Kidney (tissue), 14 donors: Measurements from ENCODE around the gene ZNF30. TPM values are rescaled to one million over a fixed set of nuclear protein-coding genes. Genes with fewer than 3 reads are reported as not detected.

Experiments
- DNase-seq, 5 donors: peaks; one replicate each; pipeline ENCODE4 v3.0.0-alpha.2; 2013 to 2020
- FAIRE-seq: peaks from 2 replicates; lab custom pipeline; 2012; peaks lifted over from hg19 to GRCh38; lab: Jason Lieb, UNC
- H3K27ac ChIP-seq, 2 donors: one replicate each; pipeline ENCODE4 v1.7.0; 2013; ENCODE audit warnings: low read depth in 2 of 2, low read length in 2 of 2, inconsistent platforms in 1 of 2
- H3K27me3 ChIP-seq: one replicate; pipeline ENCODE4 v1.7.1; 2013; ENCODE audit warnings: low read length, inconsistent platforms; ENCODE audit not compliant: control insufficient read depth, insufficient read depth
- H3K36me3 ChIP-seq, 3 donors: one replicate each; pipeline versions ENCODE4 v1.7.0 to v1.7.1; 2013; ENCODE audit warnings: low read length in 3 of 3, control low read depth in 1 of 3, inconsistent platforms in 1 of 3; ENCODE audit not compliant: insufficient read depth in 3 of 3, control insufficient read depth in 2 of 3
- H3K4me1 ChIP-seq, 3 donors: one replicate each; pipeline versions ENCODE4 v1.7.0 to v1.7.1; 2013; ENCODE audit warnings: low read length in 3 of 3, inconsistent platforms in 1 of 3, low read depth in 1 of 3; ENCODE audit not compliant: control insufficient read depth in 2 of 3, insufficient read depth in 2 of 3
- H3K4me3 ChIP-seq, 3 donors: one replicate each; pipeline versions ENCODE4 v1.7.0 to v1.8.1; 2013; ENCODE audit warnings: low read length in 3 of 3, control low read depth in 1 of 3, inconsistent platforms in 1 of 3
- H3K9ac ChIP-seq, 3 donors: one replicate each; pipeline versions ENCODE4 v1.7.0 to v1.7.1; 2013; ENCODE audit warnings: low read length in 3 of 3, control low read depth in 1 of 3, inconsistent platforms in 1 of 3
- H3K9me3 ChIP-seq, 3 donors: one replicate each; pipeline versions ENCODE4 v1.7.0 to v1.7.1; 2013; ENCODE audit warnings: low read length in 3 of 3, control low read depth in 1 of 3, inconsistent platforms in 1 of 3; ENCODE audit not compliant: control insufficient read depth in 2 of 3, insufficient read depth in 1 of 3
- intact Hi-C: fragments of 100-400 bp; cut with DNase I; formaldehyde crosslinking; loops from one replicate; pipeline ENCODE4 v1.11.1; 2022
- polyA plus RNA-seq: library from polyadenylated mRNA; stranded (reverse); fragments of 350-450 nt; fragmentation: Illumina TruSeq; extraction: RNeasy Lipid Tissue Mini Kit (QIAGEN cat#74804); gene quantifications from one replicate; pipeline ENCODE4 v1.2.3, GENCODE V29; 2014; ENCODE audit warnings: low read depth, low replicate concordance; ENCODE audit not compliant: insufficient read depth
- total RNA-seq: library from RNA; stranded (reverse); fragmentation: NEBNext Ultra II Directional; extraction: Animal tissue kit (Norgen Biotek cat#: 25700); gene quantifications from one replicate; pipeline ENCODE4 v1.2.1, GENCODE V29; 2021
- TF ChIP-seq, protein P1 (sequence below): IDR thresholded peaks from 3 replicates; pipeline ENCODE4 v1.5.1; 2012; ENCODE audit warnings: mild to moderate bottlenecking, moderate library complexity, borderline replicate concordance; ENCODE audit not compliant: insufficient read depth; ENCODE audit errors: extremely low read depth
- donor health status: control.
- donor health status: control.
- donor health status: control.
- donor health status: control.
- donor health status: control.
- donor health status: DM: yes; HTN: yes; CAD: no.
- donor health status: Normal renal cell carcinoma (clear cell type).

The ZNF30 gene
- total and polyA plus RNA-seq, 2 donors from 2014 or later, result 3.1 to 3.5 TPM

DNA sequence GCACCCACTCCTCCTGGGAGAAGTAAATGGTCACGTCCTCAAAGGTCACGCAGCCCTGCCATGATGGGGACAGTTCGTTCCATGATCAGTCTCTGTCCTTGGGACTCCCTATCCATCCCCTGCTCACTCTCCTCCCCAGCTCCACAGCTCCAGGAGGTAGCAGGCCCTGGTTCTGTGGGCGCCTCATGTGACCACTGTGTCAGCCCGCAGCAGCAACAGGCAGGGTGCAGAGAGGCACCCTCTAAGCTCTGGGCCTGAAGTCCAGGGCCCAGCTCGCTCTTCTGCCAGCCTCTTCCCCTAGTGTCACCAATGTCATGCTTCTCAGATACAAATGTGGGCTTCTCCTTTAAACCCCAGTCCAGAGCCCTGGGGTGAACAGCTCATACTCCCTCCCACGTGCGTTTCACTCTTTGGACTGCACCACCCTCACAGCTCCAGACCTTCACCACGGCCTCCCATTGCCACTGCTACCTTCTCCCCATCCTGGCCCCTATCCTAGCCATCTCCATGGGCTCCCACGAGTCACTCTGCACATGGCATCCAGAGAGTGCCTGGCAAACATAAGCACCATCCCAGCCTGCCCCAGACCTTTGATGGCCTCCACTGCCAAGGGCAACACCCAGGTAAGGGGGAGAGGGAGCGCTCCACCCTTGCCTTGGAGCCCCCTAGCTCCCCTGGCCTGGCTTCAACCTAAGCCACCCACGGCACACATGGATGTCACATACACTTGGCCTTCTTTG is 34.4 kb downstream of the ZNF30 start:
- no peaks in the 10 kb centered on the region for H3K27me3 ChIP-seq
- peaks cover 0 to 7% (median 0%) of the 10 kb centered on the region in 3 donors for H3K4me1 ChIP-seq
- H3K9ac ChIP-seq, result no peak overlapping the region
- TF ChIP-seq, protein P1, sequence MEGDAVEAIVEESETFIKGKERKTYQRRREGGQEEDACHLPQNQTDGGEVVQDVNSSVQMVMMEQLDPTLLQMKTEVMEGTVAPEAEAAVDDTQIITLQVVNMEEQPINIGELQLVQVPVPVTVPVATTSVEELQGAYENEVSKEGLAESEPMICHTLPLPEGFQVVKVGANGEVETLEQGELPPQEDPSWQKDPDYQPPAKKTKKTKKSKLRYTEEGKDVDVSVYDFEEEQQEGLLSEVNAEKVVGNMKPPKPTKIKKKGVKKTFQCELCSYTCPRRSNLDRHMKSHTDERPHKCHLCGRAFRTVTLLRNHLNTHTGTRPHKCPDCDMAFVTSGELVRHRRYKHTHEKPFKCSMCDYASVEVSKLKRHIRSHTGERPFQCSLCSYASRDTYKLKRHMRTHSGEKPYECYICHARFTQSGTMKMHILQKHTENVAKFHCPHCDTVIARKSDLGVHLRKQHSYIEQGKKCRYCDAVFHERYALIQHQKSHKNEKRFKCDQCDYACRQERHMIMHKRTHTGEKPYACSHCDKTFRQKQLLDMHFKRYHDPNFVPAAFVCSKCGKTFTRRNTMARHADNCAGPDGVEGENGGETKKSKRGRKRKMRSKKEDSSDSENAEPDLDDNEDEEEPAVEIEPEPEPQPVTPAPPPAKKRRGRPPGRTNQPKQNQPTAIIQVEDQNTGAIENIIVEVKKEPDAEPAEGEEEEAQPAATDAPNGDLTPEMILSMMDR, result no peak
- intact Hi-C loops, result no loop called here
- no peak for FAIRE-seq
- no peak for DNase-seq
- H3K9me3 ChIP-seq, result peaks cover 10 to 50% (median 31%) of the 10 kb centered on the region in 3 donors
- no peak overlapping the region for H3K27ac ChIP-seq
- H3K4me3 ChIP-seq, result no peak overlapping the region
- H3K36me3 ChIP-seq, result peaks cover 24 to 43% (median 28%) of the 10 kb centered on the region in 3 donors

DNA sequence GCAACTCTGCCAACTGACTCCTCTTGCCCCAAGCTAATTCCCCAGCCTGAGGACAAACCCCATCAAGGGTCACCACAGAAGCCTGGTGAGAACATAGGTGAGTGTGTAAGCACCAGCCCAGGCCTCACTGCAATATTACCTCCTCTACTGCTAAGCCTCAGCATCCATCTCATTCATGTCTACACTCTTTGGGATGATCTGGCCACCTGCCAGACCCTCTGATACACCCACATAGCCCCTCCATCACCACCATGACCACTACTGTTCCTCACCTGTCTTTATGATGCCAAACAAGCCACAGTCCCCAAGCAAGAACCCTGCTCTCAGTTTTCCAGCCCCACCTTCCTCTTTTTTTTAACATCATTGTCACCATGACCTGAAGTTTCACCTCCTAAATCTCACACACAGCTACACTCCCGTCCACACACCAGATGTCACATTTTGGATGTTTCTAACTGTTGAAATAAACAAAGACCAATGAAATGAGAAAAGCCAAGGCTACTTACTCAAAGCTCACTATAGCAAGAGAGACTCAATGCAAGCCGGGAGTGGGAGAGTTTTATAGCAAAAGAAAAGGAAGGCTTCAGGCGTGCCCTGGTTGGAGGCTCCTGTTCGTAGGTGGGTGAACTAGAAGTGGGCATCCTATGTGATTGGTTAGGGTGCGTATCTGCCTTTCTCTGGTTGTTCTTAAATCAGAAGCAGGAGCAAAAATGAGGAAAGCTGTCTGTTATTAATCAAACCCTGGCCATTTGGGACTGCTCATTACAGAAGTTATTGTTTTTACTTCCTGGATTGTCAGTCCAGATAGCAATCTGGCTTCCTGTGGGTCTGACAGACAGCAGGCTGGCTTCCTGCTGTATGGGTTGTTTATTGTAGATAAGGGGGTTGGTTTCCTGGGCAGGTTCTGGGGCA is 35.3 kb downstream of the ZNF30 start:
- Histone ChIP-seq H3K9me3 (peaks cover 7 to 41% (median 26%) of the 10 kb centered on the region in 3 donors), H3K36me3 (peaks cover 20 to 39% (median 28%) of the 10 kb centered on the region in 3 donors), H3K4me3 (peak overlapping the region in 1 of 3 donors; percentile 81), H3K9ac (no peak overlapping the region), H3K27ac (no peak overlapping the region), H3K27me3 (no peaks in the 10 kb centered on the region), H3K4me1 (peaks cover 0 to 7% (median 0%) of the 10 kb centered on the region in 3 donors)
- FAIRE-seq (no peak), DNase-seq (peak in 1 of 5 donors; percentile 24)
- TF ChIP-seq, protein P1, result no peak
- intact Hi-C loops, result no loop called here

DNA sequence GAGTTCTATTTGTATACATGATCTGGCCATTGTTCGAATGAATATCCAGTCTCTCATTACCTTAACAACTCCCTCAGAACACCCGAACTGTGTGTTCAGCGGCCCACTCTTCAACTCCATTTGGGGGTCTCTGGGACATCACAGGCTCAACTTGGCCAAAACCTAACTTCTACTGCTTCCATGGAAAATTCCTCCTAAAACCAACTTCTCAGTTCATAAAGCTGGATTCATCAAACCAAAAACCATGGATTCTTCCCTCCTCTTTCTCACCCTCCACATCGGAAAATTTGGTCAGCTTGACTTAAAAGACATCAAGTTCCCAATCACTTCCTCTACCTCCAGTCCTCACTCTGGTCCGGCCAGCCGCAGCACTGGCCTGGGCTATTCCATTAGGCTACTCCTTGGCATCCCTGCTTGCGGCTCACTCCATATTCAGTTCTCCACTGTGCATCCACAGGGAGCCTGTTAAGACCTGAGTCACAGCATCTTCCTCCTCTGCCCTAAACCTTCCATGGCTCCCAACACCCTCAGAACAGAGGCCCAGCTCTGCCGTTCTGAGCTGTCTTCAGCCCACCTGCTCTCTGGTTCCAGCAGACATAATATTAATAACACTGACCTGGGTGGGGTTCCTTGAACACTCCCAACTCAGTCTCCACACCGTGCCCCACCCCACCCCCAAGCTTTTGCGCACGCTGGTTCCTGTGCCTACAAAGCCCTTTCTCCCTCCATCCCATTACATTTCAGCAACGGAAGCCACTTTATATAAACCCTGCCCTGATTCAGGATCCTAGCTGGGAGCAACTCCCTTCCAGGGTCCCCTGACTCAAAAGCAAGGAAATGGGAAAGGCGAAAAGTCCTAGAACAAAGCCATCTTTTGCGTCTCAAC is 36.2 kb downstream of the ZNF30 start:
- Histone ChIP-seq H3K9me3 (peaks cover 3 to 32% (median 18%) of the 10 kb centered on the region in 3 donors), H3K4me3 (peak overlapping the region; percentile 58 to 86 (median 81)), H3K9ac (peak overlapping the region; percentile 37 to 78 (median 48)), H3K36me3 (peaks cover 13 to 30% (median 22%) of the 10 kb centered on the region in 3 donors), H3K27me3 (no peaks in the 10 kb centered on the region), H3K4me1 (peaks cover 0 to 7% (median 0%) of the 10 kb centered on the region in 3 donors), H3K27ac (peak overlapping the region; percentile 9 to 41)
- DNase-seq, result peak in 2 of 5 donors; percentile 25 to 32
- no peak for FAIRE-seq
- TF ChIP-seq, protein P1, result no peak
- intact Hi-C loops, result no loop called here
